GM19043 (cell line): ENCODE data around the gene ADGRD1.
A peak's percentile ranks its signal among the peaks of the same experiment; 100 is the strongest.

Experiments
- ATAC-seq: cut with Tn5 transposase; IDR thresholded peaks from one replicate; pipeline ENCODE4 v1.9.1; 2021; ENCODE audit warnings: low read depth; ENCODE audit not compliant: unreplicated experiment

The ADGRD1 gene

GRCh38 chr12:131084341-131085011, 130.8 kb downstream of the ADGRD1 start:
- ATAC-seq = no peak

- ATAC-seq = no peak
Measured at GRCh38 chr12:131085125-131085815, 131.6 kb downstream of the ADGRD1 start.

DNA sequence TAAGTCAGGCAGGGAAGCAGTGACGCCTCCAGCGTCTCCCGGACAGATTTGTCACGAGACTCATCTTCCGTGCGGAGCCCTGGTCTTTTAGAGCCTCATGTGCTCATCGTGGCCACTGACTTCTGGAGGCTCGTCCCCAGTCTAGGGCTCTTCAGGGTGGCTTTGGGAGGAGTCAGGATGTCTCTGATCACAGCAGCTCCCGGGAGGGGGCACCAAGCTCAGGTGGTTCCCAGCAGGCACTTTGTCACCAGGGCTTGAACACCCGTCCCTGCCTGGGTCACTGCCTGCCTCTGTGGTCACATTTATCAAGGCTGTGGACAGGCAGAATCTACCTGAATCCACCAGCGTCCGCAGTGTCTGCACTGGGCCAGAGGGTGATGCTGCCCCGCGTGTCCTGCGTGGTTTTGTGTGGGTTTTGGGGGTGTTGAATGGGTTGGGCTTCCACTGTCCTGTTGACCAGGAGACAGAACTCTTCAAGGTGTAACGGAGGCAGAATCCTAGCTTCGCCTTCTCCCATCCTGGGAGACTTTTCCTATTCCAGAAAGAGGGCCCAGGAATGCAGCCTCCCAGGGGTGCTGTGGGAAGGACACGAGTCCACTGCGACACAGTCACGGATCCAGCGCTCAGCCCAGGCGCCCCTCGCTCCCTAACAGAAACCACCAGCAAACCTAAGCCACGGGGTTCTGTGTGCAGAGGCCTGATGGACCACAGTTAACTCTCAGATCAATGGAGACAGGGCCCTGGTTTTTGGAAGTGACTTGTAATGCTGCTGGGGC, 132.3 kb downstream of the ADGRD1 start:
- no peak for ATAC-seq

- no peak for ATAC-seq
Measured at GRCh38 chr12:131087302-131087818, 133.7 kb downstream of the ADGRD1 start.

DNA sequence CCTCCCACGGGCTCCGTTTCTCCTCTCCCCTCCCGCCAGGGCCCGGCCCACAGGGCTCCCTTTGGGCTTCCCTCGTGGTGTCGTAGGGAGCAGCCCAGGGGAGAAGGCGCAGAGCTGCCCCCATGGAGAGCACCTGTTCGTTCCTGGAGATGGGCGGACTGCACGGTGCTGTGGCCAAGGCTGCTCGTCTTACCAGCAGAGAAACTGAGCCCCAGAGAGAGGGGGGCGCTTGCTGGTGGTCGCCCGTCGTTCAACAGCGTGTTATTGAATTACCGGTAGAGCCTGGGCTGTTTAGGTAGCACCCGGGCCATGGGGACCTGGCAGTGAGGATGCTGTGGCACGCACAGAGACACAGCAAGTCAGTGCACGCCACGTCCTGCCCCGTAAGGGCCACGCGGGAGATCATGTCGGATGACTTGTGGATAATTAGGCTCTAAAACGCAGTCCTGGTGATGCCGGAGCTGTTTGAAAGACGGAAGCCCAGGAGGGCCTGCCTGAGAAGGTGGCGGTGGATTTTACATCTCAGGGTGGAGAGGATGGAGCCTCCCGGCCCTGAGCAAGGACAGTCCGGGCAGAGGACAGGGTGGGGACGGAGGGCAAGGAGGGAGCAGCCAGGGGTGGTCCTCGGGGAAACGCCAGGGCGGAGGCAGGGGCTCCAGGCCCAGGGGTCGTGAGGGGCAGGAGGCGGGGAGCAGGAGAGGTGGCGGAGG, 134.4 kb downstream of the ADGRD1 start:
- ATAC-seq = no peak

GRCh38 chr12:131088701-131089530, 135.2 kb downstream of the ADGRD1 start:
- no peak for ATAC-seq

DNA sequence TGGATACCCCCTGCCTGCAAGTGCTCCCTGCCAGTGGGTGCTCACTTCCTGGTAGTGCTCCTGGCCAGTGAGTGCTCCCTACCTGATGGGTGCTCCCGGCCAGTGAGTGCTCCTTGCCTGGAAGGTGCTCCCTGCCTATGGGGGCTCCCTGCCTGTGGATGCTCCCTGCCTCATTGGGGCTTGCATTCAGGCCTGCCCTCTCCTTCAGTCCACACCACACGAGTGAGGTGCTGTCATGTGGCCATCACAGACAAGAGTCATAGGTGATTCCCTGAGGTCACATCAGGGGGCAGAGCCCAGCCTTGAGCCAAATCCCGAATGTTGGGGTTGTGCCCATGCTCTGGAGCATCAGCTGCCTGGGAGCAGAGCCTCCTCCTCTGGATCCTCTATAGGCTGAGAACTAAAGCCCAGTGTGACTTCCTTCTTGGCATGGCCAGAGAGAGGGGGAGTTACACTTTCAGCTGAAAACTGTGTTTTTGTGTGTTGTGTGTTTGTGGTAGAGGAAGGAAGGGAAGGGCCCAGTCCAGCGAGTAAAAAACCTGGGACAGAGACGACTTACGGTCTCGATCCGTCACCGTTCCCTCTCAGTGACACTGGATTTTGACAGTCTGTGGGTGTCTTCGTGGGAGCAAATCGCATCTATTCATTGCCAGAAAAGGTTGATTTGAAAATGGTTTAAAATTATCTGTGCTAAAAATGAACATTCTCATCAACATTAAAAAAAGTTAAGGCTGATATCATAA, 136.0 kb downstream of the ADGRD1 start:
- ATAC-seq = no peak

- ATAC-seq = no peak
Measured at GRCh38 chr12:131090274-131091210, 136.8 kb downstream of the ADGRD1 start.

DNA sequence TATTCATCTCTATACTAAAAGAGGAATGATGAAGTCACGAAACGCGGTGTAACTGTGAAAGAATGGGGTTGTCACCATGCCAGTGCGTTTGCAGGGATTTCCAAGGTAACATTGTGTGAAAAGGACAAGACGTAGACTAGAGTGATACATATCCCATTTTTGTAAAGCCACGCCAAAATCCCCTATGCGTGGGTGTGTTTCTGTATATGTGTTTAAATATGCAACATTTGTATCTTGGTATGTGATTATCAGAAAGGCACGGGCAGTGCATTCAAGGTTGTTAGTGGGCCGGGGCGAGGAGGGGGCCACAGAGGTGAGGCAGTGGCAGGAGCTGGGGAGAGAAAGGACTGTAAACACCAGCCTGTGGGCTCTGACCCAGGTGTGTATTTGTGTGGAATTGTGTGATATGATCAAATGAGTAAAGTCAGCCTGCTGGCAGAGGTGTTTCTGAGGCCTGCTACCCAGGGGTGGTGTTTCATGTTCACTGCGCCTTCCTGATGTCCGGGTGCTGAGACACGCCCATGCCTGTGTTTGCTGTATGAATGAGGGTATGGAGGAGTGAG, 137.8 kb downstream of the ADGRD1 start:
- ATAC-seq = no peak

DNA sequence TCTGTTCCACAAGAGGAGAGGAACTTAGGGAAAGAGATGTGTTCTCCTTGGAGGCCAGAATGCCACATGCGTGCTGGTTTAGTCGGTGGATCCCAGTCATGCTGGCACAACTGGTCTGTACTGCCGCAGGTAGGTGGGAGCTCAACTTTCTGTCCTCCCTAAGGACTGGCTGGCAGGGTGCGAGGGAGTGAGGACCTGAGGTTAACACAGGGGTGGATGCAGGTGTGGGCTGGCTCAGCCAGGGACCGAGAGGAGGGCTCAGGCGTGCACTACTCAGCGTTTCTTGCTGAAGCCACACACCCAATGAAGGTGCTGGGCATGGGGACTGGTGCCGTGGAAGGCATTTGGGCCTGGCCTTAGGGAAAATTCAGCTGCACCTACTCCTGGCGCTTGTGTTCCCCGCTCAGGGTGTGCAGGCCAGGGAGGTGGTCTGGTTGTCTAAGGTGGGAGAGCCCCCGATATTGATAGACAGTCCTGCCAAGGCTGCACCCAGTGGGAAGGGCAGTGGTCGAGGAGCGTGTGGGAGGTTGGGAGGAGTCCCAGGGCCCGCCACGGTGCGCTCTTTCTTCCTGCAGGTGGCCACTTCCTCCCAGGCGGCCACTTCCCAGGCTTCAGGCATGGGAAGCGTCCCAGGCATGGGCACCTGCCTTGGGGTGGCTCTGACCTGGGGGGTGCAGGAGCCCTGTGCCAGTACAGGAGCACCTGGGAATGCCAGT, 138.4 kb downstream of the ADGRD1 start:
- no peak for ATAC-seq

DNA sequence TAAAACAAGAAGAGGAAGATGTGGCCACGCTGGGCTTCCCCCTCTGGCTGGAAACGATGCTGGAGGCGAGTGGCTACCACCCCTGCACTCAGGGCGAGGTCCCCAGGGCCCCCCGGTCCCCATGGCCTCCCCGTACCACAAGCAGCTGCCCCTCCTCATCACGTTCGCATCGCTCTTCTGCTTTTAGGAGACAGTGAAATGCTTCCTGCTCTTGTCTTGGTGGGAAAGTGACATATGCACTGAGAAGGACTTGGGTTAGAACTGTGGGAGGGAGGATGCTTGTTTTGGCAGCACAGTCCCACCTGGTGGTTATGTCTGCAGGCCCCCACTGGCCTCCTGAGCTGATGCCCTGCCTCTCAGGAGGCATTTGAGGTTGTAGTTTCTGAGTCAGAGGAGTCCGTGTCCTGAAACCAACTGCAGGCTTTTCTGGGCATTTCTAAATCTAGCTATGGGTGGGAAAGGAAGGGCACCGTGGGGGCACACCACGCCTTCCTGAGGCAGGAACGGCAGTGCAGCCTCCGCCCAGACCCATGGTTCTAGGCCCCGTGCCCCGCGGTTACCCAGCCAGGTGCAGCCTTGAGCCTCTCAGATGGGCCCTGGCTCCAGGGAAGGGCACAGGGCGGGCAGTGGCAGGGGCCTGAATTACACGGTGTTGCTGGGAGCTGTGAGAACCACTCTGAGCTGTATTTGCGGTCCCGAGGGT, 139.3 kb downstream of the ADGRD1 start:
- ATAC-seq = peak; percentile 61

DNA sequence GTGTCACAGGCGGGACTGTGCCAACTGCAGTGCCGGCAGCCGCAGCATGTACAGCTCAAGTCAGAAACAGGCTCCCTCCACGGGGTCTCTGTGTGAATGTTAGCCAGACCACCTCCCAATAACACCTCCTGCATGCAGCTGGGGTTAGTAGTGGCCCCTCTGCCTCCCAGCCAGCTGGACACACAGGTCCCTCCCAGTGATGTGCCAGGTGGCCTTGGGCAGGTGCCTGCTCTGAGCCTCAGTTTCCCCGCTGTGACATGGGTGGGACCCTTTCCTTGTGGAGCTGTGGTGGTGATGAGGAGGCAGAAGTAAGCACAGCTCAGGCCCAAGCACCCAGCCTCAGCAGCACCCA, 139.9 kb downstream of the ADGRD1 start:
- ATAC-seq = no peak

GRCh38 chr12:131093971-131094830, 140.5 kb downstream of the ADGRD1 start:
- no peak for ATAC-seq

- no peak for ATAC-seq
Measured at GRCh38 chr12:131094831-131095805, 141.4 kb downstream of the ADGRD1 start.
